Measurements from ENCODE around the gene PAK6. TPM values are rescaled to one million over a fixed set of nuclear protein-coding genes. Genes with fewer than 3 reads are reported as not detected.

The PAK6 gene
- polyA plus RNA-seq, 4 donors = 0.67 to 8.4 (median 6.0) TPM

- DNase-seq (ENCODE audit: low read depth in 4 of 4, low spot score in 3 of 4) = no peak
Measured at GRCh38 chr15:40241269-40242212, 2.7 kb downstream of the PAK6 start.

GRCh38 chr15:40242213-40242599 is 3.3 kb downstream of the PAK6 start:
- no peak for DNase-seq (ENCODE audit: low read depth in 4 of 4, low spot score in 3 of 4)

- DNase-seq (ENCODE audit: low read depth in 4 of 4, low spot score in 3 of 4) = no peak
Measured at GRCh38 chr15:40242601-40243000, 3.7 kb downstream of the PAK6 start.

GRCh38 chr15:40243126-40243810 is 4.4 kb downstream of the PAK6 start:
- no peak for DNase-seq (ENCODE audit: low read depth in 4 of 4, low spot score in 3 of 4)

DNA sequence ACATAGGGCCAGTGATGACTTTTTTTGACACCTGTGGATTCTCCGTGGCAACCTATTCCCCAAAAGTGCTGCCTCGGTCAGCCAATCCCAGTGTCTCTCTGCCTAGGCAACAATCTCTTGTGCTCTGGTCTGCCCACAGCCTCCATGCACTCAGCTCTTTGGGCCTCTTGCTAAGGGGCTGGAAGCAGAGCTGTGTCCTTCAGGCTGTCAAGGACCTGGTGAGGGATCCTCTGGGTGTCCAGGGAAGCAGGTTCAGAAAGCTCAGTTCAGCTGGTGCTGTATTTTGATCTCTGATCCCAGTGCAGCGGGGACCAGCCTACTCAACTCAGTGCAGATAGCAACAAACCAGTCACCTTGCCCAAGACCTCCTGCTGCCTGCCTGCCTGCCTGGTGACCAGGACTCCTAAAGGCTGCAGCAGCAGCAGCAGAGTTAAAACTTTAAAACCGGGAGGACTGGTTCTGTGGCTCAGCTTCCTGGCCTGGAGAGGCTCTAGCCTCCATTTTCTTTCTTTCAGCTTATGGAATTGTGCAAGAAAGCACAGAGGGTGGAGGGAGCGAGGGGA is 6.2 kb downstream of the PAK6 start:
- peak in 2 of 4 donors; percentile 37 to 50 for DNase-seq (ENCODE audit: low read depth in 4 of 4, low spot score in 3 of 4)

GRCh38 chr15:40245666-40246450 is 7.0 kb downstream of the PAK6 start:
- no peak for DNase-seq (ENCODE audit: low read depth in 4 of 4, low spot score in 3 of 4)

DNA sequence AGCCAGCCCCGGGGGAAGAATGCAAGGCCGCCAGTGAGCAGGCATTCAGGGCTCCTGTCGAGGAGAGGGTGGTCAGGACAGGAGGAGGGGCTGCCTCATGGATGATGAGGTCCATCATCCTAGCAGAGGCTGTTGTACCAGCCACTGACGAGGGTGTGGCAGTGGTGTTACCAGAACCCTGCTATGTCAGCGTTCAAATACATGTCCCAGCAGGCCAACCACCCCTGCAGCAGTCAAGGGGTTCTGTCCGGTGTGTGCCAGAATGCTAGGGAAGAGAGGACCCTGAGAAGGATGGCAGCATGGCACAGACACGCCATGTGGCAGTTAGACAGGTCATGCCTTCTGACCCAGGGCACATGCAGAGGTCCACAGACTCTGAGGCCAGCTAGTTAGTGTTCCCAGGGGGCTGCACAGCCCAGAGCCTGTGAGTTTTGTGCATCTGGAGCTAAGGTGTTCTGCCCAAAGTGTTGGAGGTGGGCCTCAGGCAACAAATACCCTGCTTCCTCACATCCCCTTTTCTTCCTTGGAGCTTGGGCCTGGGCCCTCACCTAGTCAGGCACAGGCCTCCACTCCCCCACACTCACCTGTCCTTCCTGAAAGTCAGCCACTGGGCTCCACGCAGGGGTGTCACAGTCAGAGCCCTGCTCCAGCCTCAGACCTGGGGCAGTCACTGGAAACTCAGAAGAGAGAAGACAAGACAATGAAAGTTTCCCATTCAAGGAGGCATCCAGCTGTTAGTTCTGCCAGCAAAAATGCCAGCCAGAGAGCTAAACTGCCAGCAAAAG is 7.8 kb downstream of the PAK6 start:
- no peak for DNase-seq (ENCODE audit: low read depth in 4 of 4, low spot score in 3 of 4)

GRCh38 chr15:40247406-40247971 is 8.6 kb downstream of the PAK6 start:
- DNase-seq (ENCODE audit: low read depth in 4 of 4, low spot score in 3 of 4) = no peak

DNA sequence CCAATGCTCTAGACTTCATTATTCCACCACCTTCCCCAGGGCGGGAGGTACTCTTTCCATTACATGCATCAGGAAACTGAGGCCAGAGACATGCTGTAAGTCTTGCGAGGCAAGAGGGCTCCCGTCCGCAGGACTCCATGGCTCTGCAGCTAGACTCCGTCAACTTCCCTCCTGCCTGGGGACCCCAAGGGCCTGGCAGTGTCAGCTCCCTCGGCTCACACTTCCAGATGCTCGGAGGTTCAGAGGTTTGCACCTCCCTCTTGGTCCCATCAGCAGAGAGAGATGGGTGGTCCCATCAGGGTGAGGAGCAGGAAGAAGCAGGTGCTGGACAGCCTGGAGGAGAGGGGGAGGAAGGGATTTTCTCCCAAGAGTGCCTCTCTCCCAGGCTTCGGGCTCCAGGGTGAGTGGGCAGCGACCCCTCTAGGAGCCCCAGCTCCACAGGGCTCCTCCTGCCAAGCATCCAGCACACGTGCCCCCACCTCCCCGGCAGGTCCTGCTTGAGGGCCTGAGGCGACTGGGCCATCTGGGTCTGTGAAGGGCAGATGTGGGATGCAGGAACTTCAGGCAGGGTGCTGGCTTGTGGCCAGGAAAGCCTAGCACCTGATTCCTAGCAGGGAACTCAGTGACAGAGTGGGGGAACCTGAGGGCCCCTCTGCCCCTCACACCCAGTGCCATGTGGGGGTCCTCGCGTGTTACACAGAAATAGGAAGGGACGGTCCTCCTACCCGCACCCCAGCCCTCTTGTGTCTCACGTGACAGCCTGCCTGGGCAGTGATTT is 9.3 kb downstream of the PAK6 start:
- no peak for DNase-seq (ENCODE audit: low read depth in 4 of 4, low spot score in 3 of 4)

DNA sequence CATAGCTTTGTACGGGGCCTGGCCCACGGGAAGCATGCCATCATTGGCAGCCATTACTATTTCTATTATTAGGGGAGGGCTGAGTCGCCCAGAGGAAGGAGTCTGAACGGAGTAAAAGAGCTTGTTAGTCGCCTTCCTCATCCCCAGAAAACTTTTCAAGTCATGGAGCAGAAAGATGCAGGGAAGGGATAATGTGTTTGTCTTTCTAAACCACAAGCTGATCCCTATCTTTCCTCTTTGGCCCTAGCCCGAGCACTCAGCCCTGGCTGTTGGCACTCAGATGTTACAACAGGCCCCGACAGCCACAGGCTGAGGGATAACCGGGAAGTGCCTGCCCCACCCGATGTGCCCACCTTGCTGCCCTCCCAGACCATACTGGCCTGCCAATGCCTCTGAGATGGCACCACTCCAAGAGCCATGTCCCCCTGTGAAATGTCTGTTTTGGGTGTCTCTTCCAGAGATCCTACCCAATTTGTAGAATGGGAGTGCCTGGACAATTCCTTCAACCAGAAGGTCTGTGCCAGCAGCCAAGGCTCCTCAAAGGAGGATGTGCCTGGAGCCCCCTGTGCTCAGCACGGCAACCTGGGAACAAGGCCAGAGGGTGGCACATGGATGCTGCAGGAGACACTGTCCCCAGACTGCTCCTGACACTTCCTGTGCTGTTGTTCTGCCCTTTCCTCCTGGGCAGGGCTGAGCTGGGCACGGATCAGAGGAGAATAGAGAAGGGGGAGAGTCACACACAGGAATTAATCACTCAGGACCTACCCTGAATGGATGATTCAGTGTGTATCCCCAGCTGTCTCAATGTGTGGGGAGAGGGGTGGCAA is 10.8 kb downstream of the PAK6 start:
- DNase-seq (ENCODE audit: low read depth in 4 of 4, low spot score in 3 of 4) = no peak

DNA sequence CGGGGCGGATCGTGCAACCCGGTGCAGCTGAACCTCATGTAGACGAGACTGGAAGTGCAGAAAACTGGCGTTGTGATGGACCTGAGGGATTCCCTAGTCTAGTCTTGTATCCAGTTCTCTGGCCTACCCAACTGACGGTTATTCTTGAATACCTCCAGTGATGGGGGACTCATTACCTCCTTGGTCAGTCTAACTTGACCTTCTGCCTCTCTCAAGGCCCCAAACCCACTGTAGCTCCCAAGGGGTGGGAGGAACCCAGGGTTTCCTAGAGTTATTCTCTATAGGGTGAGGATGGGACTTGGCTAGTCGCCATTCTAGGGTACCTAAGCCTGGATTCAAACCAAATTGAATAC is 11.4 kb downstream of the PAK6 start:
- no peak for DNase-seq (ENCODE audit: low read depth in 4 of 4, low spot score in 3 of 4)

DNA sequence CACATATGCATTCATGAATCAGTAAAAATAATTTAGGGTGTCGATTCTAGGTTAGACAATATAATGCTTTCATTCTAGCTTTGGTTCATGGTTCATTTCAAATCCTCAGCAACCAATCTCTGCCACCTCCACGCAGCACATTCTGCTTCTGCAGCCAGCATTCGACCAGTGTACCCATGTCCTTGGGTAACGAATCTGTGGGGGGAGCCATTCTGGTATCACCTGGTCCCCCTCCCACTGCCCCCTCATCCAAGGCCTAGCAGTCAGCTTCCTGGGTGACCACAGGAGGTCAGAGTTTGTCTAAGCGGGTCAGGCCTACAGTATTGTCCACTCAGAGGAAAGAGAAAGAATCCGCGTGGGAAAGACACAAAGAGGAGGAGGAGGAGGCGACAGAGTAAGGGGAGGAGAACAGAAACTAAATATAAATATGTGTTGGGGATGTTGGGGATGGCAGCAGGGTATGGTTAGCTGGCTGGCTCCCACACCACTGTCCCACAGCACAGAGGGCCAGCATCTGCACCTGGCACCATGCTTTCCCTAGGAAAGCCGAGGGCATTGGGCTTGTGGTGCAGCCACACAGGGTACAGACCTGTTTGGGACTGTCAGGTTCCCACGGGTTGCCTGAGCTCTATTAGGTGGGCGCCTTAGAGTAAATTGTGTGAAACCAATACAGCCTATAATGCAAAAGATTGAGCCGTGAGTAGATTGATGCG is 12.1 kb downstream of the PAK6 start:
- no peak for DNase-seq (ENCODE audit: low read depth in 4 of 4, low spot score in 3 of 4)

GRCh38 chr15:40251486-40252140 is 12.8 kb downstream of the PAK6 start:
- no peak for DNase-seq (ENCODE audit: low read depth in 4 of 4, low spot score in 3 of 4)

- no peak for DNase-seq (ENCODE audit: low read depth in 4 of 4, low spot score in 3 of 4)
Measured at GRCh38 chr15:40252141-40252437, 13.2 kb downstream of the PAK6 start.

- no peak for DNase-seq (ENCODE audit: low read depth in 4 of 4, low spot score in 3 of 4)
Measured at GRCh38 chr15:40252438-40253166, 13.7 kb downstream of the PAK6 start.

GRCh38 chr15:40253167-40253790 is 14.4 kb downstream of the PAK6 start:
- DNase-seq (ENCODE audit: low read depth in 4 of 4, low spot score in 3 of 4) = no peak
